Mesendoderm (in vitro differentiated cells): ENCODE measurements around the gene FH.

ENCODE experiments used
- DNase-seq: peaks from one replicate; pipeline ENCODE4 v3.0.0; 2013
- H2AK5ac ChIP-seq: 2 replicates; pipeline ENCODE4 v1.6.1; 2013; ENCODE audit warnings: low read length, inconsistent platforms
- H2BK120ac ChIP-seq: 2 replicates; pipeline ENCODE4 v1.6.1; 2013; ENCODE audit warnings: low read depth, mild to moderate bottlenecking, low read length, moderate library complexity, mixed read lengths
- H2BK15ac ChIP-seq: replicated peaks from 2 replicates; pipeline ENCODE4 v1.6.1; 2013; ENCODE audit warnings: low read depth, mild to moderate bottlenecking, moderate library complexity
- H2BK5ac ChIP-seq: 2 replicates; pipeline ENCODE4 v1.6.1; 2013; ENCODE audit warnings: low read length, inconsistent platforms
- H3K18ac ChIP-seq: 2 replicates; pipeline ENCODE4 v1.6.1; 2013; ENCODE audit warnings: mild to moderate bottlenecking, low read length, mixed read lengths
- H3K23ac ChIP-seq: one replicate; pipeline ENCODE4 v1.6.1; 2013; ENCODE audit warnings: low read length
- H3K27ac ChIP-seq: 2 replicates; pipeline ENCODE4 v1.5.1; 2013; ENCODE audit warnings: low read depth, mild to moderate bottlenecking, inconsistent platforms, low read length, moderate library complexity
- H3K27me3 ChIP-seq: 2 replicates; pipeline ENCODE4 v1.6.1; 2013; ENCODE audit warnings: low read length, control low read depth, mild to moderate bottlenecking, inconsistent platforms; ENCODE audit not compliant: insufficient read depth, poor library complexity
- H3K36me3 ChIP-seq: 2 replicates; pipeline ENCODE4 v1.6.1; 2013; ENCODE audit warnings: low read length, inconsistent platforms; ENCODE audit not compliant: control insufficient read depth, insufficient read depth
- H3K4ac ChIP-seq: one replicate; pipeline ENCODE4 v1.6.1; 2013; ENCODE audit warnings: low read depth, mild to moderate bottlenecking, low read length, moderate library complexity
- H3K4me1 ChIP-seq: 2 replicates; pipeline ENCODE4 v1.6.1; 2013; ENCODE audit warnings: low read depth, low read length, inconsistent platforms; ENCODE audit not compliant: control insufficient read depth
- H3K4me2 ChIP-seq: 2 replicates; pipeline ENCODE4 v1.6.1; 2013; ENCODE audit warnings: low read length
- H3K4me3 ChIP-seq: 2 replicates; pipeline ENCODE4 v1.5.1; 2013; ENCODE audit warnings: mild to moderate bottlenecking, low read length
- H3K56ac ChIP-seq: one replicate; pipeline ENCODE4 v1.6.1; 2013; ENCODE audit warnings: low read length
- H3K79me1 ChIP-seq: 2 replicates; pipeline ENCODE4 v1.6.1; 2013; ENCODE audit warnings: low read length, inconsistent platforms
- H3K79me2 ChIP-seq: 2 replicates; pipeline ENCODE4 v1.6.1; 2013; ENCODE audit warnings: mild to moderate bottlenecking, low read length; ENCODE audit not compliant: control insufficient read depth, insufficient read depth
- H3K9ac ChIP-seq: 2 replicates; pipeline ENCODE4 v1.6.1; 2013; ENCODE audit warnings: low read length, inconsistent platforms
- H4K5ac ChIP-seq: one replicate; pipeline ENCODE4 v1.6.1; 2013; ENCODE audit warnings: low read length
- H4K8ac ChIP-seq: one replicate; pipeline ENCODE4 v1.6.1; 2013; ENCODE audit warnings: low read depth, mild to moderate bottlenecking, control low read depth, low read length, moderate library complexity
- WGBS: extraction: QIAGEN DNeasy Blood & Tissue Kit; methylation state at CpG from one replicate; pipeline ENCODE4 v1.1.7; 2013; ENCODE audit warnings: low lambda C conversion rate, missing lambda C conversion rate; ENCODE audit not compliant: insufficient coverage; ENCODE audit errors: extremely low coverage; 5-methylcytosine and 5-hydroxymethylcytosine counted together

Gene FH

GRCh38 chr1:241453732-241454131 is 65.8 kb downstream of the FH start:
- H3K79me2 ChIP-seq = no peaks in the 10 kb centered on the region
- DNase-seq = no peak
- H2BK120ac ChIP-seq = no peak overlapping the region
- H3K18ac ChIP-seq = no peak overlapping the region
- H3K56ac ChIP-seq = no peak overlapping the region
- no peaks in the 10 kb centered on the region for H3K36me3 ChIP-seq
- no peak overlapping the region for H3K9ac ChIP-seq
- H3K4me2 ChIP-seq = no peak overlapping the region
- H2BK15ac ChIP-seq = no peak overlapping the region
- no peak overlapping the region for H4K8ac ChIP-seq
- H3K4me1 ChIP-seq = no peaks in the 10 kb centered on the region
- no peak overlapping the region for H3K23ac ChIP-seq
- no peak overlapping the region for H2AK5ac ChIP-seq
- no CpG with 5 or more reads among the region's 1 CpG for whole genome bisulfite sequencing
- no peak overlapping the region for H4K5ac ChIP-seq
- H2BK5ac ChIP-seq = no peak overlapping the region
- no peak overlapping the region for H3K27ac ChIP-seq
- H3K4me3 ChIP-seq = no peak overlapping the region
- no peak overlapping the region for H3K4ac ChIP-seq
- no peaks in the 10 kb centered on the region for H3K79me1 ChIP-seq
- no peaks in the 10 kb centered on the region for H3K27me3 ChIP-seq

GRCh38 chr1:241451956-241452355 is 67.6 kb downstream of the FH start:
- Histone ChIP-seq H3K27ac (no peak overlapping the region), H3K23ac (no peak overlapping the region), H3K79me1 (no peaks in the 10 kb centered on the region), H2BK120ac (no peak overlapping the region), H4K8ac (no peak overlapping the region), H3K4me3 (no peak overlapping the region), H3K4me1 (no peaks in the 10 kb centered on the region), H3K79me2 (no peaks in the 10 kb centered on the region), H3K36me3 (no peaks in the 10 kb centered on the region), H3K9ac (no peak overlapping the region), H2BK5ac (no peak overlapping the region), H2AK5ac (no peak overlapping the region), H3K56ac (no peak overlapping the region), H3K18ac (no peak overlapping the region), H4K5ac (no peak overlapping the region), H3K27me3 (no peaks in the 10 kb centered on the region), H3K4me2 (no peak overlapping the region), H3K4ac (no peak overlapping the region), H2BK15ac (no peak overlapping the region)
- DNase-seq = no peak
- no CpG with 5 or more reads among the region's 4 CpGs for WGBS
